Subcutaneous adipose tissue (tissue), 4 donors: Measurements from ENCODE around the gene NEK10. TPM values are rescaled to one million over a fixed set of nuclear protein-coding genes. Genes with fewer than 3 reads are reported as not detected.

Source experiments
- CTCF ChIP-seq: fragments of 450-650 bp; IDR thresholded peaks from one replicate; pipeline ENCODE4 v1.5.1; 2016; ENCODE audit warnings: low read depth, mild to moderate bottlenecking, control low read depth, antibody characterized with exemption, moderate library complexity
- total RNA-seq, 4 donors: library from RNA; depleted of rRNA; stranded (reverse); fragments of >200 nt; gene quantifications; one replicate each; pipeline ENCODE4 v1.1.0, GENCODE V29; 2016

The NEK10 gene
- total RNA-seq: 1 to 10 TPM in 2 of 4 donors, under 1 TPM in 2; 0.44 to 2.6 (median 1.1) TPM

DNA sequence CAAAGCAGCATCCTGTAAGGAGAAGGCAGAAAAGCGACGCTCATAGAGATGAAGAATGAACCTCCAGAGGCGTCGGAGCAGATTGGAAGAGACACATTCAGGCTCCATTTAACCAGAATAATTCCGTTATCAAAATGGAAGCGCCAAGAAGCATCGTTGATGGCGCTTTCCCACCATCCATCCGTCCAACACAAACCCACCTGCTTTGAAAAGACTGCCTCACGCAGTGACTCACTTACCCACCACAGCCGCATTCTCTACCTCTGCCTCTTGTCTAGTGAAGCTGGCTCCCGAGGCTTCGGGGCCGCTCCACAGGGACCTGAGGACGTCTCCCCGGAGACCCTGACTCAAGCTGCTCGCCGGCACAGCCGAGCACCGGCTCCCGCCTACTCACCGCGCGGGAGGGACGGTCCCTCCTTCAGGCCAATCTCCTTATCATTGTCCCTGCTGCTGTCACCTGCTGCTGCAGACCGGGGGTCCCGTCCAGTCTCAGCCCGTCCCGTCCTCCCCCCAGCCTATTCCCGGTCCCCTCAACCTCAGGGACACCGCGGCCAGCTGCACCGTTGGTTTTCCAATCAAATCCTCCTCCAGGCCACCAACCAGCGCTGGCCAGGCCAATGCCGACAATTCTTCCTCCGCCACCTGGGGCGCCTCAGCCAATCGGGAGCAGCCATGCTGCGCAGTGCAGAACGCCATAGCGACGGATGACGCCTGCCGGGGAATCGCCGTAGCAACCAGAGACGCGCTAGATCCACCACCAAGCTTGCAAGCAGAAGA is at the start of gene NEK10:
Gene NEK10 (minus strand): TSS at position 553 of the 777 bp plus-strand sequence. CDS start 16,501 bp downstream, outside the sequence.
- no peak for TF ChIP-seq CTCF

DNA sequence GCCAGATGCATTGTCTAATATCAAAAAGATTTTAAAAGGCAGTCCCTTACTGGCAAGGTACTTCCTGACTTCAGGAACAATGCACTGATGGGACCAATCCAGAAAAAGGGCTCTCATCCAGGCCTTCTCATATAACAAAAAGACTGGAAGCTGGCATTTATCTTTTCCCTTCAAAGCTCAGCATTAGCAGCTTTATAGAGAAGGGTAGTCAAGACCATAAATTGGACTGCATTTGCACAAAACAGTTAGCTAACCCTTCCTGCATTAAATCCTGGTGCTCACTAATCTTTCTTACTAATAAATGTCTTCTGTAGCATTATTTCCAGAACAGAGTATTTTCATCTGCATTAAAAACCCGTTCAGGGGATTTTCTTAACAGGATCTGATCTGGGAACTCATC is 46.0 kb upstream of the NEK10 start:
- TF ChIP-seq CTCF: no peak

- no peak for TF ChIP-seq CTCF
Measured at GRCh38 chr3:27392950-27393679, 23.9 kb upstream of the NEK10 start.

GRCh38 chr3:27391796-27392195 is 22.6 kb upstream of the NEK10 start:
- no peak for TF ChIP-seq CTCF

GRCh38 chr3:27387625-27388024 is 18.4 kb upstream of the NEK10 start:
- TF ChIP-seq CTCF: no peak

- no peak for TF ChIP-seq CTCF
Measured at GRCh38 chr3:27385504-27385903, 16.3 kb upstream of the NEK10 start.

DNA sequence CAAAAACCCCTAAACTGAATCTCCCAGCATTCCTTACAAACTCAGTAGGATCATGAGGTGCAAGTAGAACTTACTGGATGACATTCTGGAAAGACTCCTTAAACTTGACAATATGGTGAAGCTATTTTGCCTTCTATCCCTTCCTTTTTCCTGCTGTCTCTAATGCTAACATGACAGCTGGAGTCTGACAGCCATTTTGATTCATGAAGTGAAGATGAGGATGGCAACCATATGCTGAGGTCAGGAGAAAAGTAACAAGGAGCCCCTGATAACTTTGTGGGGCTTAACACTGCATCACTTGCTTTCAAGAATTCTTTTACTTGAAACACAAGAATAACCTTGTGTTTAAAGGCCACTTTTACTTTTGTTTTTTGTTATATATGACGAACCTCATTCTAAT is 15.0 kb upstream of the NEK10 start:
- TF ChIP-seq CTCF: no peak
